Suprapubic skin (tissue), 4 donors: Measurements from ENCODE around the gene HDAC7. TPM values are rescaled to one million over a fixed set of nuclear protein-coding genes. Genes with fewer than 3 reads are reported as not detected.

Experiments
- DNase-seq, 2 donors: peaks; one replicate each; pipeline ENCODE4 v3.0.0-alpha.2; 2019; ENCODE audit warnings: low spot score in 2 of 2
- H3K27ac ChIP-seq: fragments of 200-600 bp; sonication (generic); one replicate; pipeline ENCODE4 v1.5.1; 2019
- H3K27me3 ChIP-seq: fragments of 200-600 bp; sonication (generic); one replicate; pipeline ENCODE4 v1.5.1; 2019
- H3K36me3 ChIP-seq: fragments of 200-600 bp; sonication (generic); one replicate; pipeline ENCODE4 v1.5.1; 2019
- H3K4me1 ChIP-seq: fragments of 200-600 bp; sonication (generic); one replicate; pipeline ENCODE4 v1.5.1; 2019
- H3K4me3 ChIP-seq: fragments of 200-600 bp; sonication (generic); one replicate; pipeline ENCODE4 v1.5.1; 2019; ENCODE audit warnings: mild to moderate bottlenecking
- H3K9me3 ChIP-seq: fragments of 200-600 bp; sonication (generic); one replicate; pipeline ENCODE4 v1.5.1; 2019
- CTCF ChIP-seq, 2 donors: fragments of 200-600 bp in 1 of 2; fragments of 450-650 bp in 1 of 2; sonication (generic) in 1 of 2; IDR thresholded peaks; one replicate each; pipeline ENCODE4 v1.5.1; 2016 to 2019; ENCODE audit warnings: antibody characterized with exemption in 2 of 2, mild to moderate bottlenecking in 1 of 2, moderate library complexity in 1 of 2
- EP300 ChIP-seq: sonication (generic); formaldehyde crosslinking; IDR thresholded peaks from one replicate; pipeline ENCODE4 v1.6.1; 2017; ENCODE audit warnings: antibody characterized with exemption
- POLR2A ChIP-seq, 2 donors: fragments of 450-650 bp; IDR thresholded peaks; one replicate each; pipeline ENCODE4 v1.6.1; 2017; ENCODE audit warnings: antibody characterized with exemption in 2 of 2, mild to moderate bottlenecking in 2 of 2, moderate library complexity in 2 of 2
- POLR2AphosphoS5 ChIP-seq, 3 donors: sonication (generic); formaldehyde crosslinking; IDR thresholded peaks; one replicate each; pipeline ENCODE4 v1.6.1; 2017; ENCODE audit warnings: antibody characterized with exemption in 3 of 3
- WGBS: methylation state at CpG from one replicate; pipeline ENCODE4 v1.1.5; 2018; 5-methylcytosine and 5-hydroxymethylcytosine counted together
- total RNA-seq, 4 donors: library from RNA; depleted of rRNA; stranded (reverse); fragments of >200 nt; gene quantifications; one replicate each; pipeline ENCODE4 v1.1.0, GENCODE V29; 2016

The HDAC7 gene
- total RNA-seq, 4 donors from 2014 or later: 47.9 to 152 (median 76.2) TPM

DNA sequence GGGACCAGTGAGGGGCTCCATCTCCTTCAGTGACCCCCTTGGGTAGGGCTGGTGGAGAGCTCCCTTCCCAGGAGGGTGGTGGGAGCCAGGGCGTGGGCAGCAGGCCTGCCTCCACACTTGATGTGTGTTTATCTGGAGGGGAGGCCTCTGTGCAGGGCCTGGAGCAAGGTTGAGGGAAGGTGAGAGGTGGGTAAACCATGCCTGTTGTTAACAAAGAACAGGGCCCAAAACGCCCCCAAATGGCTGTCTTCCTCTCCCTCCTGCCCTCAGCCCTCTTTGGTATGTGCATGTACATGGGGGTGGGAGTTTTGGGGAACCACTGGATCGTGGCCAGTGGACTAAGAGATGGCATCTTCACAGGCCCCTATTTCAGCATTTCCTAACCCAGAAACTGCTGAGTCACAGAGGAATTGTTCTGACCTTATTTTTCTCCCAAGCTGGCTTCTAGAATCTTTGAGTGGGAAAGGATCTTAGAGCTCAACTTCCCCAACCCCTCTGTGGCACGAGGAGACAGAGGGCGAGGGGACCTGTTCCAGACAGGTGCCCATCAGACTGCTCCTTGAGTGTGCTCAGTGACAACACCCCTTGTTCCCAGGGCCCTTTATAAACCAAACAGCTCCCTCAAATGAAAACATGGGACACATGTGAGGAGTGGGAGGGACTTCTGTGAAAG, 43.1 kb downstream of the HDAC7 start:
- WGBS: 73% methylated on average over 5 of the region's 5 CpGs
- Histone ChIP-seq H3K36me3 (peaks cover 6% of the 10 kb centered on the region), H3K4me1 (peaks cover 82% of the 10 kb centered on the region), H3K27me3 (no peaks in the 10 kb centered on the region), H3K27ac (peak overlapping the region; percentile 67), H3K4me3 (no peak overlapping the region), H3K9me3 (no peaks in the 10 kb centered on the region)
- TF ChIP-seq EP300 (no peak), CTCF (IDR thresholded peaks at IDR 0.05) (no peak), POLR2AphosphoS5 (IDR thresholded peaks at IDR 0.05) (no peak), POLR2A (IDR thresholded peaks at IDR 0.05) (no peak)
- no peak for DNase-seq

DNA sequence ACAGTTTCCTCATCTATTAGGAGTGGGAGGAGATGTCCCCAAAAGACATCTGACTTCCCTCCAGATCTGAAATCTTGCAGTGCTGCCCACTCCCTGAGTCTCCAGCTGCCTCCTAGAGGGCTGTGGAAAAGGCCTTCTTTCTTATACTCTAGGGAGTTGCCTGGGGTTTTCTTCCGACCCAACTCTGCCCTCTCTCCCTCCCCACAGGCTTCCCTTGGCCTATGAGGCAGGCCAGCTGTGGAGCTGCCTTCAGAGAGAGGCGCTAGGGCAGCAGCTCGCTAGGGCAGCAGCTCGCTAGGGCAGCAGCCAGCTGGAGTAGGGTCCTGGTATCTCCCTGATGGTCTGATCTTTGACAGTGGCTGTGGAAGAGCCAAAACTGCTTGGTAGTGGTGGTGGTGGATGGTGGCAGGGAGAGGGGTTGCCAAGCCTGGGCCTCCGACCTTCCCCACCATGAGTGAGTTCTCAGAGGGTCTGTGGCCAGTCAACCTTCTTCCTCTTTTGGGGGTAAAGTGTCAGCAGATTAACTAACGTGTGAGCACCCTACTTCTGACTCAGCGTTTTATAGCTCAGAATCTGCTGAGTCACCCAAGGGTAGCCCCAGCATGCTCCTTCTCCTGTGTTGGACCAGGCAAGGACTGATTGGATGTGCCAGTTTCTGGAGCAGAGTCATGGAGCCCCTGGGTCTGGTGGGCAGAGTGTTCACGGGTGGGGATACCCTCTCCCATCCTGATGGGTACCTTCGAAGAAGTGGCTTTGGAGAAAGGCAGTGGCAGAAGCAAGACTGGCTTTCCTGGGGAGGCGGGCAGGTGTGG, 44.4 kb downstream of the HDAC7 start:
- H3K4me1 ChIP-seq: peaks cover 76% of the 10 kb centered on the region

DNA sequence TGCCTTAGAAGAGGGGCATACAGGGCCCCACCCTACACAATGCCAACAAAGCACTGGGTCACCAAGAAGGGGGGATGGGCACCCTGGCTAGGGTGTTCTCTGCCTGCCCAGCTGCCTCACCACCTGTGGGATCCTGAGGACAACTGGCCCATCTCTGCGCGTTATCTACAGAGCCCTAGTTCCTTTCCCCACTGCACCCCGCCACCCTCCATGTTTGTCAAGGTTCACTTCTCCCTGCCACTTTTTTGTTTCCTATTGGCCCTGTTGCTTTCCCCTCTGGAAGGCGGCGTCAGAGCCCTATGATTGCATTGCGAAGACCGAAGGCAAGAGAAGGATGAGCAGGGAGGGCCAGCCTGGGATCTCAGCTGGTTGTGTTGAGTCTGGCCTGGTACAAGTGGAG, 45.0 kb downstream of the HDAC7 start:
- TF ChIP-seq POLR2A (IDR thresholded peaks at IDR 0.05): no peak
- TF ChIP-seq POLR2AphosphoS5 (IDR thresholded peaks at IDR 0.05): no peak
- no peak for TF ChIP-seq CTCF (IDR thresholded peaks at IDR 0.05)
- no peak for TF ChIP-seq EP300
- DNase-seq: no peak
- Histone ChIP-seq H3K27me3 (no peaks in the 10 kb centered on the region), H3K4me1 (peaks cover 77% of the 10 kb centered on the region), H3K36me3 (no peaks in the 10 kb centered on the region), H3K9me3 (no peaks in the 10 kb centered on the region), H3K27ac (peak overlapping the region; percentile 67), H3K4me3 (no peak overlapping the region)
- 94% methylated on average over 7 of the region's 7 CpGs for WGBS

More for the DNA sequence above, 44.4 kb downstream of the HDAC7 start:
- Histone ChIP-seq H3K9me3 (no peaks in the 10 kb centered on the region), H3K36me3 (no peaks in the 10 kb centered on the region), H3K27ac (peak overlapping the region; percentile 67), H3K27me3 (no peaks in the 10 kb centered on the region), H3K4me3 (no peak overlapping the region)
- 74% methylated on average over 10 of the region's 10 CpGs for WGBS
- DNase-seq: no peak
- no peak for TF ChIP-seq POLR2AphosphoS5 (IDR thresholded peaks at IDR 0.05)
- no peak for TF ChIP-seq POLR2A (IDR thresholded peaks at IDR 0.05)
- no peak for TF ChIP-seq CTCF (IDR thresholded peaks at IDR 0.05)
- TF ChIP-seq EP300: no peak

DNA sequence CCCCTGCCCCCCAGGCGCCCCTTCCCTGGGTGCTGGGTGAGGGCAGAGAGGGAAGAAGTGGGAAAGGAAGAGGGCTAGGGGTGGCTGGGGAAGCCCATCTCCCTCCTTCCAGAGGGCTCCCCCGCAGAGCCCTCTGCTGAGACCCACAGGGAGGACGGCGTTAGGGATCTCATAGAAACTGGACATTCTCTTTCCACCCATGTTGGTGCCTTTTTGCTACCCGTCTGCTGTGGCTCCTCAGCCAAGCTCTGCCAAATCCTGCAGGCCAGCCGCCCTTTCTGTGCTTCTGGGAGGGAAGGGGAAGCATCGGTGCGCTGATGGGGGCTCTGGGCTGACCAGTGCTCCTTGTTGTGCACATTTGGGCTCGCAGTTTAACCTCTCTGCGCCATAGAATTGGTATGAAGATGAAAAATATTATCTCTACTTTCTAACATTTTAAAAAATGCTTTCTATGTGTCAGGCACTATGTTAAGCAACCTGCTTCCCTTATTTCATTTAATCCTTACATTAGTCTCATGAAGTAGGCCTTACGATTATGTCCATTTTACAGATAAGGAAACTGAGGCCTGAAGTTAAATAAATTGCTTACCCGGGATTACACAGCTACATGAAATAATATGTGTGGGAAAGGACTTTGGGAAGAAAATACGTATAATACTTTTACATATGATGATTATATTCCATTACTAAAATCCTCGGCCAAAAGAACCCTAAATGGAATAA, 45.7 kb downstream of the HDAC7 start:
- no peaks in the 10 kb centered on the region for H3K27me3 ChIP-seq
- no peak for DNase-seq
- H3K9me3 ChIP-seq: no peaks in the 10 kb centered on the region
- 52% methylated on average over 14 of the region's 14 CpGs for WGBS
- peak overlapping the region; percentile 94 for H3K4me3 ChIP-seq
- H3K27ac ChIP-seq: peak overlapping the region; percentile 92
- H3K4me1 ChIP-seq: peaks cover 70% of the 10 kb centered on the region
- no peaks in the 10 kb centered on the region for H3K36me3 ChIP-seq
- TF ChIP-seq EP300 (no peak), POLR2A (IDR thresholded peaks at IDR 0.05) (no peak), CTCF (IDR thresholded peaks at IDR 0.05) (no peak)
